Measurements from ENCODE around the gene MTMR1. TPM values are rescaled to one million over a fixed set of nuclear protein-coding genes. Genes with fewer than 3 reads are reported as not detected.

Gene MTMR1
- total RNA-seq, 2 experiments from 2014 or later = 39.8 to 41.4 TPM

DNA sequence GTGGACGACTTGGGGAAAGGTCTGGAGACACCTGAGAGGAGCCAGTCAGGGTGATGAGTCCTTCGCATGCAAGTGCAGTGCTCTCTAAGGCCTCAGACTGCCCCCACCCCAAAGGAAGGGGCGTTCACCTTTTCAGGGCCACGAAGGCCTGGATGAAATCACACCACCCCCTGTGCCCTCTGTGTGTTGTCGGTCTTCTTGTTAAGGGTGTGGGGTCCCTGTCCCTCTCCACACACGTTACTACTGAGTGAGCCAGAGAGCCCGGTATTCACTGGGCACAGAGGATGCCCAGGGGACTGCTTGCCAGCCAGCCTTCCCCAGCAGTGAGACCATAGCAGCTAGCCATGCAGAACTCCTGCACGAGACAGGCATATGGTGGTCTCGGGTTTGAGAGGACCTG is 72.0 kb downstream of the MTMR1 start:
- no peaks in the 10 kb centered on the region for H3K9me3 Mint-ChIP-seq
- no peak for DNase-seq
- H3K4me3 Mint-ChIP-seq = no peak overlapping the region
- H3K36me3 Mint-ChIP-seq = no peaks in the 10 kb centered on the region
- no peaks in the 10 kb centered on the region for H3K27me3 Mint-ChIP-seq
- no peak overlapping the region for H3K27ac Mint-ChIP-seq
- no peaks in the 10 kb centered on the region for H3K4me1 Mint-ChIP-seq

DNA sequence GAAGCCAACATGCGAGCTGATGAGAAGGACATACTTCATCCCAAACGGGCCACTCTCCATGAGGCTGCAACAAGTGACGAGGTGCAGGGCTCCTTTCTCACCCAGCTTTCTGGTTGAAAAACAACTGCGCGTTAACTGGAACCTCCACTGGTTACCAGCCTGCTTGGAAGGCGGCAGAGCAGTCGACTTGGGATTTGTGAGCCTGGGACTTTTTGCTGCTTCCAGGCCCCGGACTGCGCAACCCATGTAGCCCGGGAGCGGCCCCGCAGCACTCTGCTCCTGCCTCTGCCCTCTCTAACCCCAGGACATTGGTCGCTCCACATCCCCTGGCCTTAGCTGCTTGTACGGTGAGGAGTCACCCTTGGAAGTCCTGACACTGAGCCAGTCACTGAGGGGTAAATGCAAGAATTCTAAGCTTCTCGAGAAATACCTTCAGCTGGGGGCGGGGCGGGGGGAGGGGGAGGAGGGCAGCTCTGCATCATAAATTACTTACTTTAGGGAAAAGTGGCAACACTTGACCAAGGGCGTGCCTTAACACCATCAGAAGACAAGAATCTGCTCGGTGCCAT is 72.7 kb downstream of the MTMR1 start:
- H3K4me3 Mint-ChIP-seq = no peak overlapping the region
- no peaks in the 10 kb centered on the region for H3K9me3 Mint-ChIP-seq
- no peaks in the 10 kb centered on the region for H3K27me3 Mint-ChIP-seq
- no peak overlapping the region for H3K27ac Mint-ChIP-seq
- H3K4me1 Mint-ChIP-seq = no peaks in the 10 kb centered on the region
- H3K36me3 Mint-ChIP-seq = no peaks in the 10 kb centered on the region
- DNase-seq = no peak

DNA sequence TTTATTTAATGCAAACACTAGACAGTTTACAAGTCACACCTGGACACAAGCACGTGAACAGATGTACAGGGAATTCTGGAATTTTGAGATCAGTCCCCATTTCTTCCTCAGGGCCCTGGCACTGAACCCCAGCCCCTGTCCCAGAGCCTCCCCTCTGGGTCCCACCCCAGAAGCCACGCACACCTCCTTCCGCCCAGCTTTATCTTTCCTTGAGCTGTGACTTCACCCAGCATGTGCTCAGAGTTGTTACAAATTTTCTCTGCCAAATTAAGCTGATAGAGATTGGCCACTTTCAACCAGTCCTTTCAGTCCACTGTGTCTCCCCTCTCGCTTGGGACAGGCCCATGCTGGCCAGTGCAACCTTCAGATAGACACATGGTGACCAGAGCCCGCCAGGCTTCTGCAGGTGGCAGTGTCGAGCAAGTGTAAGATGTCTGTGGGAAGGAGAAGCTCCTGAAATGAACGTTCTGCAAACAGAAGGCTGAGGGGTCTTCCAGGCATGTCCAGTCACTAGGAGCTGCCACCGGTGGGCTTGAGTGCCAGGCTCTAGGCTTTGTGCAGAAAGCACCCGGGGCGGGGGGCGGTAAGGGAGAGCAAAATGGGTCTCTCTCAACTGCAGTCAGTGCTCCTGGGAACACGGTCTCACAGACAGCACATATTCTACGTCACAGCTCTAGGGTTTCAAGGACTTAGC is 73.3 kb downstream of the MTMR1 start:
- no peak overlapping the region for H3K4me3 Mint-ChIP-seq
- no peaks in the 10 kb centered on the region for H3K9me3 Mint-ChIP-seq
- no peaks in the 10 kb centered on the region for H3K36me3 Mint-ChIP-seq
- H3K27me3 Mint-ChIP-seq = no peaks in the 10 kb centered on the region
- H3K27ac Mint-ChIP-seq = peak overlapping the region; percentile 38
- H3K4me1 Mint-ChIP-seq = no peaks in the 10 kb centered on the region
- no peak for DNase-seq

DNA sequence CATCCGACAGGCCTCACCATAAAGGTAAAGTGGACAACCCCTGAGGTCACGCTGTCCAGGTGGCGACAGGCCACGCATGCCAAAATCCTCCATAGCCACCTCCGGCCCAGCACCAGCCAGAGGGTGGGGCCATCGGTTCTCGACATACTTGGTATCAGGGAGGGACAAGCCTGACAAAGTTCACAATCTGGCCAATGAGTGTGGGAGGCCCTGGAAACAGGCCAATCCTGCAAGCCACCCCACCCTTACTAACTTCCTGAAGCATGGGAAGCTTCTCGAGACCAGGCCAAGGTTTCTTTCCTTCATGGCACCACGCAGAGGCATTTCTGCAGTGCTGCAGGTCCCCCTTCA is 73.8 kb downstream of the MTMR1 start:
- no peak for DNase-seq
- H3K4me3 Mint-ChIP-seq = no peak overlapping the region
- no peaks in the 10 kb centered on the region for H3K4me1 Mint-ChIP-seq
- no peak overlapping the region for H3K27ac Mint-ChIP-seq
- no peaks in the 10 kb centered on the region for H3K36me3 Mint-ChIP-seq
- no peaks in the 10 kb centered on the region for H3K27me3 Mint-ChIP-seq
- H3K9me3 Mint-ChIP-seq = no peaks in the 10 kb centered on the region

DNA sequence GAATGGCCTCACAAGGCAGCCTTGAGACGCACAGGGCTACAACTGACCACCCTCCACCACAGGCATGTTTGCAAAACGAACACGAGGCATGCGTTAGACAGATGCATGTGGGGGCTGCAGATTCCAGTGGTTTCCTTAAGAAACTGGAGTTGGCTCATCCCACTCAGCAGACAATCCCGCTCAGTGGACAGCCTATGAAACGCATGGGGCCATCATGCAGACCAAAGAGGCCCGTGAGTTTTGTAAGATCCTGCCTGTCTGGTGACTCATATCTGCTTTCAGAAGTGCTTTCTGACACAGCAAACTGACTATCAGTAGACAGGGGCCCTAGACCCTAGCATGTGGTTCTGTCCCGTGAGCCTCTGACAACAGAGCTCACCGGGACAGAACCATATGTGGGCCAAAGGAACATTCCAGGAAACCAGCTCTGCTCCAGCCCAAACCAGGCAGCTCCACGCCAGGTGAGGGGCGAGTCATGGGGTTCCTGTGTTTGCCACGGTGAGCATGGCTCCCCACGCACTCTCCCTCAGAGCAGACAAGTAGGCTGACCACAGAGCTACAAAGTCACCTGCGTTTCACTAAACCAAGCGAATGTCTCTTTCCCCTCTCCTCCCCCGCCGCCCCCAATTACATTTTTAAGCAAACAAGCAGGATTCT is 74.4 kb downstream of the MTMR1 start:
- H3K9me3 Mint-ChIP-seq = no peaks in the 10 kb centered on the region
- no peaks in the 10 kb centered on the region for H3K36me3 Mint-ChIP-seq
- H3K27me3 Mint-ChIP-seq = no peaks in the 10 kb centered on the region
- no peak overlapping the region for H3K27ac Mint-ChIP-seq
- H3K4me1 Mint-ChIP-seq = no peaks in the 10 kb centered on the region
- no peak overlapping the region for H3K4me3 Mint-ChIP-seq
- DNase-seq = no peak

DNA sequence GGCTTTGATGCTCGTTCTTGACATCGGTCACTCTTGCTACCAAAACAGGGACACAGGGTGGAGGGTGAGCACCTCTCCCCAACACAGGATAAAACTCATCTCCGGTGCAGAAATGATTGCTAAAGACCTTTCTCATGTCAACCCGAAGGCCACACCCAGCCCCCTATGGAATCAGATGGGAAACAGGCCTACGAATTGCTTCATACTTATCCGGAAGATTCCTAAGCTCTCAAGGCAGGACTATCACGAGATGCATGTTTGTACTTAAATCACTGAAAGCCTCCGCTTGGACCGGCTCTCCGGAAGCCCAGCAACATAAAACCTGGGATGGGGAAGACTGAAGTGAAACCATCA is 74.9 kb downstream of the MTMR1 start:
- DNase-seq = no peak
- no peaks in the 10 kb centered on the region for H3K27me3 Mint-ChIP-seq
- no peaks in the 10 kb centered on the region for H3K9me3 Mint-ChIP-seq
- H3K4me3 Mint-ChIP-seq = no peak overlapping the region
- no peaks in the 10 kb centered on the region for H3K4me1 Mint-ChIP-seq
- H3K27ac Mint-ChIP-seq = no peak overlapping the region
- H3K36me3 Mint-ChIP-seq = no peaks in the 10 kb centered on the region

DNA sequence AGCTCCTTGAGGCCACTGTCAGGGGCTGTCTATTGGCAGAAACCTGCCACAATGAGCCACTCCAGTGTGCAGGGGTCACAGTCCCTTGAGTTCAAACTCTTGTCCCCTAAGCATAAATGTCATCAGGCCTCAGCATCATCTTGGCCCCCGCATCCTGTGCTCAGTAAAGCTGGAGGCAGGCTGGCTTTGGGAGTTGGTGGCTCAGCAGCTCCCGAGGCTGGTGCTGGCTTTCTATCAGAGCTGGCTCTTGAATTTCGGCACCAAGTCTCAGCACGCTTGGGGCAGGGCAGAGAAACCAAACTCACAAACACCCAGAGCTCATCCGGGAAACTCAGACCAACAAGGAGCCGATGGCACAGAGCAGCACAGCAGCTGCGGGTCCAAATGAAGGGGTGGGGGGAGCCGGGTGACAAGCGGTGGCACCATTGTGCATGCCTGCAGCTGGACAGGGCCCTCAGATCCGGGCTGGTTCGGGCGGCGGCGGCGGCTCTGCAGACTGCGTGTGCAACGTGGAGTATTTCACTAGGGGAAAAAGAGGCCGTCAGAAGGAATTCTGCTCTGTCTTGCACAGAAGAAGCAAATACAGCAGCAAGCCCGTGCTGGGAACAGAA is 75.5 kb downstream of the MTMR1 start:
- no peak overlapping the region for H3K4me3 Mint-ChIP-seq
- H3K36me3 Mint-ChIP-seq = no peaks in the 10 kb centered on the region
- no peak for DNase-seq
- no peaks in the 10 kb centered on the region for H3K4me1 Mint-ChIP-seq
- no peaks in the 10 kb centered on the region for H3K9me3 Mint-ChIP-seq
- H3K27ac Mint-ChIP-seq = no peak overlapping the region
- no peaks in the 10 kb centered on the region for H3K27me3 Mint-ChIP-seq

DNA sequence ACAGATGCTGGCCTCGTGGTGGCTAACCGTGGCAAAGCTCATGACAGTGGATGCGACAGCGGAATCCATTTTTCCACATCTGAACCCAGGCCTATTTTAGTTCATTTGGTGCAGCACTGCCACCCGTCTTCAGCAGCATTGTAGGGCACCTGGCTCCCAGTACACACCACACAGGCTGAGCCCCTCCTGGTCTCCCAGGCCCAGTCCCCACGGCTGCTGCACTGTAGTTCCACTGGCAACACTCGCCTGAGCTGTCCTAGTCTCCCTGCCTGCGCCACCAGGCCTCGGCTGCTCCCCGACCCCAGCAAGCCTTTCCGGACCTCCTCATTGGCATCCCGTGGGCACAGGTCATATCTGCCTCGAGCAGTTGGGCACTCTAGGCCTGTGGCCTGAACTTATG is 76.2 kb downstream of the MTMR1 start:
- Mint-ChIP-seq H3K4me3 (no peak overlapping the region), H3K36me3 (no peaks in the 10 kb centered on the region), H3K9me3 (no peaks in the 10 kb centered on the region), H3K4me1 (no peaks in the 10 kb centered on the region), H3K27me3 (no peaks in the 10 kb centered on the region), H3K27ac (no peak overlapping the region)
- no peak for DNase-seq

DNA sequence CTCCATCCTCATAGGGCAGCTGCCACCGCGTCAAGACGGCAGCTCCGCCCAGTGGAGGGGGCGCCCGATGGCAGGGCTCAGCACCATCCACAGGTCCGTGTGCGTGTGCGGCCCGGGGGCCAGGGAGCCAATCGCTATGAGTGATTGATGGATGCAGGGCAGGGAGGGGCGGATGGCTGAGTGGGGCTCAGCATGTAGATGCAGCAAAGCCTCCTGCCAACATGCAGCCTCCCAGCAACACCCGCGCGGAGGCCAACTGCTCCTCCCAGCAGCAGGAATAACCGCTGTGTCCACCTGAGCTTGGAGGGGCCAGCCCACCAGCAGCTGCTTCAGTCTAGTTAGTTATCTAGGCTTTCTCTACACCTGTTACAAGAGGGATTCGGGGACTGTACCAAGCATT is 77.4 kb downstream of the MTMR1 start:
- H3K27me3 Mint-ChIP-seq = no peaks in the 10 kb centered on the region
- peaks cover 4% of the 10 kb centered on the region for H3K36me3 Mint-ChIP-seq
- DNase-seq = no peak
- H3K4me3 Mint-ChIP-seq = no peak overlapping the region
- no peaks in the 10 kb centered on the region for H3K9me3 Mint-ChIP-seq
- H3K4me1 Mint-ChIP-seq = no peaks in the 10 kb centered on the region
- no peak overlapping the region for H3K27ac Mint-ChIP-seq

DNA sequence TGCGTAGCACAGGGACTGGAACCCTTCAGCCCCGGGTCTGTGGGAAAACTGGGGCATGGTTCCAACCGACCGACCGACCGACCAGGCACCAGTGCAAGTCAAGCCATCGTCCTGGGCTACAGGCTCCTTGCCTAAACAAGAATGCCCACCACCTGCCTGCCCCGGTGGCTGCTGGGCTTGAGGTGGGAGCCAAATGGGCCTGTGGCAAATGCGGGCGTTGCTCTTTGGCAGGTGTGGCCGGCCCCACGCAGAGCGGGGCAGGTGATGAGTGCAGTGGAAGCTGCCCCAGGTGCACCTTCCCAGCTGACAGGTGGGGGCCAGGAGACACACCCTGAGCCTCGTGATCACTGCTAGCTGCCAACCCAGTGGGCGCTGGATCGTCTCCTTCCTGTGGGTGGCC is 77.9 kb downstream of the MTMR1 start:
- Mint-ChIP-seq H3K9me3 (no peaks in the 10 kb centered on the region), H3K4me3 (no peak overlapping the region), H3K4me1 (no peaks in the 10 kb centered on the region), H3K27me3 (no peaks in the 10 kb centered on the region), H3K36me3 (peaks cover 4% of the 10 kb centered on the region), H3K27ac (no peak overlapping the region)
- no peak for DNase-seq

DNA sequence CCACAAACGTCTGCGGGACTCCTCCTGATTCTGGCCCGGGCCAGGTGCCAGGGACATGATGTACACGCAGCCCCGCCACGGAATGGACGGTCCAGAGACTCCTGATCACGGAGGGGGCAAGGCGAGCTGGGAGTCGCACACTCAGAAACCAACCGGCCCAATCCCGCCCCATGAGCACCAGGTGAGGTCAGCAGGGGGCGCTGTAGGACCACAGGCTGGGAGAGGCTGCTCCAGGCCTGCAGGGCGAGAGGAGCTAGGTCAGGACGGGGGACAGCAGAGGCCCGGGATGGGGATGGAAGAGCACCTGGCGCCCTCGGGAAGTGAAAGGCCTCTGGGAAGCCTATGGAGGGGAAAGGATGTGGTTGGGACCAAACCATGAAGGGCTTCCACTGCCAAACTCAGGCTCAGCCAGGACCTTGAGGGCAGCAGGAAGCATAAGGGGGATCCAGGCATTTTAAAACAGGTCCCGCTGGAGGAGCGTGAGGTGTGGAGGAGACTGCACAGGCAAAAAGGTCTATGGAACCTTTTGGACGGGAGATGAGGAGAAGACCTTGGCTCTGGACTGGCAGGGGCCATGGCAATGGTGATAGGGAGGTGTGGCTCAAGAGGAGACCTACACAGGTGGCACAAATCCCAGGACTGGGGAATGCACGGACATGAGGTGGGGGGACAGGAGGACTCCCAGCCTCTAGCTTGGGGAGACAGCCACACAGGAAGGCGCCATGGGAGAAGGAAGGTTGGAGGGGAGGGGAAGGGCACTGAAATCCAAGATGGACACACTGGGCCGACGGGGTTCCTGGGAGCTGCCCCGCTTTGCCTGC is 79.2 kb downstream of the MTMR1 start:
- Mint-ChIP-seq H3K27ac (no peak overlapping the region), H3K4me1 (no peaks in the 10 kb centered on the region)
- DNase-seq = peak; percentile 72

DNA sequence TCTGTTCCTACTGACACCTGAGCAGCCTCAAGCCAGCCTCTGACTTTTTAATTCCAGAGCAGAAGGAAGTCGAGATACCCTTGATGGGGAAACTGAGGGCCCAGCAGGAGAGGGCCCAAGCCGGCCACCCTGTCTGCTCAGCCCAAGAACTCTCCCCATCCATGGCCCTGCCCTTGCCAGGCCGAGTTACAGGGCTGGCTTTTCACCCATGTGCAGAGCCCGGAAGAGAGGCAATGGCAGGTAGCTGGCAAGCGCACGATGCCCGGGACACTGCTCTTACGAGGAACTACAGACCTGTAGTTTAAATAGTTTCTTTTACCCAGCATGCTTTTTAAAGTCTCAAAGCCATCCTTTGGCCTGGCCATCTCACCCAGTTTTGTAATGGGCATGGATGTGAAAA is 79.9 kb downstream of the MTMR1 start:
- DNase-seq = no peak
- Mint-ChIP-seq H3K4me3 (no peak overlapping the region), H3K36me3 (peaks cover 4% of the 10 kb centered on the region), H3K9me3 (no peaks in the 10 kb centered on the region), H3K27me3 (no peaks in the 10 kb centered on the region), H3K27ac (no peak overlapping the region), H3K4me1 (peaks cover 1% of the 10 kb centered on the region)

More for the DNA sequence above, 79.2 kb downstream of the MTMR1 start:
- Mint-ChIP-seq H3K4me3 (no peak overlapping the region), H3K9me3 (no peaks in the 10 kb centered on the region), H3K36me3 (peaks cover 4% of the 10 kb centered on the region), H3K27me3 (no peaks in the 10 kb centered on the region)

DNA sequence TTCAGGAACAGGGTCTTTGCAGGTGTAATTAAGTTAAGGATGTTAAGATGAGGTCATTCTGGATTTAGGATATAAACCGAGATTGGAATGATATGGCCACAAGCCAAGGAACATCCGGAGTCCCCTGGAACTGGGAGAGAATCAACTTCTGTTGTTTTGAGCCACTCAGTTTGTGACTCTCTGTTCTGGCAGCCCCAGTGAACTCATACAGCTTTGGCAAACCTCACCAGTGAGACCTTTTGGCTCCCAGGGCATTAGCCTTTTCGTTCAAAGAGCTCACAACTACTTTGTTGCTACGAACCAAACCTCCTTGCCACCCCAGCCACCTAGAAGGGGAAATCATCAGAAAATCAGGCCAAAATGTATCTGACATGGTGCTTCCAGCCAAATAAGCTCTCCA is 80.4 kb downstream of the MTMR1 start:
- H3K9me3 Mint-ChIP-seq = no peaks in the 10 kb centered on the region
- H3K36me3 Mint-ChIP-seq = peaks cover 4% of the 10 kb centered on the region

DNA sequence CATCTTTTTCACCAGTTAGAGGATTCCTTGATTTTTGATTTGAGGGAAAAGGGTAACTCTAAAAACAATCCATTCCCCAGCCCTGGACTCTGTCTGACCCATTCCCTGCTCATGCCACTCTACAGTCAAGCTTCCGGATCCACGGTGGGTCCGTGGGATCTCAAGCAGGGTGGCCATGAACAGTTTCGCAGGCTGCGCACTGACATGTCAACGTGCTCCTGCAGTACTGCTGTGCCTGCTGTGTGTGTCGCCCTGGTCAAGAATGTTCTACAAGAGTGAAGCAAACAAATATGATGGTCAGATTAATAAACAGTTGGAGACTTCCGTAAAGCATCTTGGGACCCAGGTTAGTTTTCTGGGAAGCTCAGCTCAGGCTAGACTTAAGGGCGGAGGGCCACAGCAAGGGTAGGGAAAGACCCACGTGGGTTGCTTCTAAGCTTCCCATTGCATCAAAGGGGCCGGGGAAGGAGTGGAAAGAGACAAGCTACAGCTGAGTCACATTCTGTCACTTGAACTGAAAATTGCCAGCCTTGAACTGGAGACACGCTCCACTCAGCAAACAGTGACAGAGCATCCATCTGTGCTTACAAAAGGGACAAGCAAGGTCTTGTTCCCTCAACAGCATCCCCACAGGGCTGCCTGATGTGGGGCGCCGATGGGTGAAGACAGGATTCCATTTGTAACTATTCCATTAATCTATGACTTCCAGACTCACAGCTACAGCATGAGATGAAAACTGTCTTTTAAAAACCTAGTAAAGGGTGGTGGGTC is 81.8 kb downstream of the MTMR1 start:
- Mint-ChIP-seq H3K27ac (no peak overlapping the region), H3K4me1 (peaks cover 11% of the 10 kb centered on the region), H3K27me3 (no peaks in the 10 kb centered on the region), H3K9me3 (no peaks in the 10 kb centered on the region), H3K4me3 (no peak overlapping the region), H3K36me3 (peaks cover 4% of the 10 kb centered on the region)
- no peak for DNase-seq

More for the DNA sequence above, 80.4 kb downstream of the MTMR1 start:
- no peak overlapping the region for H3K4me3 Mint-ChIP-seq
- H3K27ac Mint-ChIP-seq = no peak overlapping the region
- no peaks in the 10 kb centered on the region for H3K27me3 Mint-ChIP-seq
- H3K4me1 Mint-ChIP-seq = peaks cover 2% of the 10 kb centered on the region
- no peak for DNase-seq

All from activated naive CD8-positive, alpha-beta T cell treated with anti-CD3 and anti-CD28 coated beads for 36 hours (primary cell).